Glutamatergic neuron (in vitro differentiated cells): Measurements from ENCODE around the gene HDAC9. TPM values are rescaled to one million over a fixed set of nuclear protein-coding genes. Genes with fewer than 3 reads are reported as not detected.

Source experiments
- DNase-seq: peaks from one replicate; pipeline ENCODE4 v3.0.0; 2022
- H3K27ac Mint-ChIP-seq: one replicate; pipeline ENCODE4 v1.8.0; 2020; ENCODE audit warnings: mild to moderate bottlenecking, mixed read lengths, inconsistent platforms; ENCODE audit not compliant: unreplicated experiment
- H3K27me3 Mint-ChIP-seq: one replicate; pipeline ENCODE4 v1.8.0; 2020; ENCODE audit warnings: mild to moderate bottlenecking, moderate library complexity, mixed read lengths, inconsistent platforms; ENCODE audit not compliant: unreplicated experiment
- H3K36me3 Mint-ChIP-seq: one replicate; pipeline ENCODE4 v1.8.0; 2020; ENCODE audit warnings: mild to moderate bottlenecking, mixed read lengths, inconsistent platforms; ENCODE audit not compliant: unreplicated experiment
- H3K4me1 Mint-ChIP-seq: one replicate; pipeline ENCODE4 v1.8.0; 2020; ENCODE audit warnings: mild to moderate bottlenecking, low read depth, mixed read lengths, inconsistent platforms; ENCODE audit not compliant: unreplicated experiment
- H3K4me3 Mint-ChIP-seq: one replicate; pipeline ENCODE4 v1.8.0; 2020; ENCODE audit warnings: mild to moderate bottlenecking, mixed read lengths, inconsistent platforms; ENCODE audit not compliant: unreplicated experiment
- H3K9me3 Mint-ChIP-seq: one replicate; pipeline ENCODE4 v1.8.0; 2020; ENCODE audit warnings: mild to moderate bottlenecking, moderate library complexity, mixed read lengths, inconsistent platforms; ENCODE audit not compliant: unreplicated experiment
- total RNA-seq: library from RNA; stranded (reverse); fragmentation: NEBNext Ultra II Directional; extraction: Animal tissue kit (Norgen Biotek cat#: 25700); gene quantifications from one replicate; pipeline ENCODE4 v1.2.1, GENCODE V29; 2021; ENCODE audit not compliant: unreplicated experiment
- TF ChIP-seq, protein P1 (sequence below): fragments of 200-600 bp; sonication (generic); IDR thresholded peaks from one replicate; pipeline ENCODE4 v1.5.0; 2021; ENCODE audit not compliant: partially characterized antibody, unreplicated experiment

The HDAC9 gene
- total RNA-seq, 1 donor from 2014 or later, result 94.8 TPM

DNA sequence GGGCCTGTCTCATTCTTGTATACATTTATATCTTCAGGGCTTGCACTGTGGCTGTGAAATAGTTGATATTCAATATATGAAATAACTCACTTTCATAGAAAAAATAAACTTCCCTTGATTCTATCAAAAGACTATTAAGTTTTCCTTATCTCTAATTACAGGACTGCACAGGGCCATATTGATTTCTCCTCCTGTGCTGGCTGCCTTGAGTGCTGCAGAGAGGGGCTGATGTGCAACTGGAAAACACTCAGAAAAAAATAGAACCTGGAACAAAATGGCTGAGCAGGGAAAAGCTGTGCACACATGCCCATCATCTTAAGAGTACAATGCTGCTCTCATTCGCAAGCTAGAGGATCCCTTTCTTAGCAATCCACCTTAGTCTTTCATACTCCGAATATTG, 5.9 kb upstream of the HDAC9 start:
- Mint-ChIP-seq H3K27me3 (no peaks in the 10 kb centered on the region), H3K36me3 (no peaks in the 10 kb centered on the region), H3K9me3 (peaks cover 2% of the 10 kb centered on the region), H3K4me1 (peaks cover 27% of the 10 kb centered on the region), H3K4me3 (peak overlapping the region; percentile 20), H3K27ac (peak overlapping the region; percentile 53)
- TF ChIP-seq, protein P1, sequence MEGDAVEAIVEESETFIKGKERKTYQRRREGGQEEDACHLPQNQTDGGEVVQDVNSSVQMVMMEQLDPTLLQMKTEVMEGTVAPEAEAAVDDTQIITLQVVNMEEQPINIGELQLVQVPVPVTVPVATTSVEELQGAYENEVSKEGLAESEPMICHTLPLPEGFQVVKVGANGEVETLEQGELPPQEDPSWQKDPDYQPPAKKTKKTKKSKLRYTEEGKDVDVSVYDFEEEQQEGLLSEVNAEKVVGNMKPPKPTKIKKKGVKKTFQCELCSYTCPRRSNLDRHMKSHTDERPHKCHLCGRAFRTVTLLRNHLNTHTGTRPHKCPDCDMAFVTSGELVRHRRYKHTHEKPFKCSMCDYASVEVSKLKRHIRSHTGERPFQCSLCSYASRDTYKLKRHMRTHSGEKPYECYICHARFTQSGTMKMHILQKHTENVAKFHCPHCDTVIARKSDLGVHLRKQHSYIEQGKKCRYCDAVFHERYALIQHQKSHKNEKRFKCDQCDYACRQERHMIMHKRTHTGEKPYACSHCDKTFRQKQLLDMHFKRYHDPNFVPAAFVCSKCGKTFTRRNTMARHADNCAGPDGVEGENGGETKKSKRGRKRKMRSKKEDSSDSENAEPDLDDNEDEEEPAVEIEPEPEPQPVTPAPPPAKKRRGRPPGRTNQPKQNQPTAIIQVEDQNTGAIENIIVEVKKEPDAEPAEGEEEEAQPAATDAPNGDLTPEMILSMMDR, result no peak
- DNase-seq, result no peak

DNA sequence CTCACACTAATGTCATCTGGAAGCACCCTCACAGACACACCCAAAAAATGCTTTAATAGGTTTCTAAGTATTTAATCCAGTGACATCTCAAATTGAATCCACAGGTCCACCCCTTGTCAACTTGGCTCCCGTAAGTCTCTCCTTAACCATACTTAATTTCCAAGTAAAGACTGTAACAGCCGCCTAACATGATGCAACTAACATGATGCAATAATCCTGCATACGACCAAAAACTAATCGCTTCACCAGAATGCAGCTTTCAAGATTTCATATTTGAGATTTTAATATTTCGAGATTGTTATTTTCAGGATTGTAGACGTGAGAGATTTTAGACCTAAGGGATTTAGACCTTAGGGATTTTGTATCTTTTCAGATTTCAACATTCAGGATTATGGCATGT, 3.7 kb upstream of the HDAC9 start:
- TF ChIP-seq, protein P1, result no peak
- H3K9me3 Mint-ChIP-seq, result peaks cover 10% of the 10 kb centered on the region
- no peaks in the 10 kb centered on the region for H3K36me3 Mint-ChIP-seq
- no peak for DNase-seq
- H3K4me1 Mint-ChIP-seq, result peaks cover 31% of the 10 kb centered on the region
- no peak overlapping the region for H3K4me3 Mint-ChIP-seq
- peaks cover 6% of the 10 kb centered on the region for H3K27me3 Mint-ChIP-seq
- peak overlapping the region; percentile 36 for H3K27ac Mint-ChIP-seq

DNA sequence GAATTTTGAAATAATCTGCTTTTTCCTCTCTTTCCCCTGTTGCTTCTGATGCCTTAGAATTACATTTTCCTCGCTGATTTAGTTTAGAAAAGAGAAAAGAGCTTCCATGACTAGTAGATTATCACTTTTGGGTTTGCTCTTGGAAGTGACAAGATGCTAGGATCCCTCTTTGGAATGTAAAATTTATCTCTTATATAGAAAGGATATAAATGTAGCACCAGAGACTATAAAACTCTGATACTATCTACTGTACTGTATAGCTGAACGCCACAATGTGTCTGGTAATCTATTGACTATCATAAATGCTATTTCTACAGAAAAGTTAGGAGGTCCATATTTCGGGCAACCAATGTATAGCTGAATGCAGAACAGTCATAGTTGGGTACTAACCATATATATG, 1.1 kb upstream of the HDAC9 start:
- Mint-ChIP-seq H3K27me3 (peaks cover 6% of the 10 kb centered on the region), H3K4me1 (peaks cover 43% of the 10 kb centered on the region), H3K9me3 (peaks cover 10% of the 10 kb centered on the region), H3K4me3 (peak overlapping the region; percentile 97), H3K36me3 (no peaks in the 10 kb centered on the region), H3K27ac (peak overlapping the region; percentile 99)
- TF ChIP-seq, protein P1, result no peak
- DNase-seq, result no peak

DNA sequence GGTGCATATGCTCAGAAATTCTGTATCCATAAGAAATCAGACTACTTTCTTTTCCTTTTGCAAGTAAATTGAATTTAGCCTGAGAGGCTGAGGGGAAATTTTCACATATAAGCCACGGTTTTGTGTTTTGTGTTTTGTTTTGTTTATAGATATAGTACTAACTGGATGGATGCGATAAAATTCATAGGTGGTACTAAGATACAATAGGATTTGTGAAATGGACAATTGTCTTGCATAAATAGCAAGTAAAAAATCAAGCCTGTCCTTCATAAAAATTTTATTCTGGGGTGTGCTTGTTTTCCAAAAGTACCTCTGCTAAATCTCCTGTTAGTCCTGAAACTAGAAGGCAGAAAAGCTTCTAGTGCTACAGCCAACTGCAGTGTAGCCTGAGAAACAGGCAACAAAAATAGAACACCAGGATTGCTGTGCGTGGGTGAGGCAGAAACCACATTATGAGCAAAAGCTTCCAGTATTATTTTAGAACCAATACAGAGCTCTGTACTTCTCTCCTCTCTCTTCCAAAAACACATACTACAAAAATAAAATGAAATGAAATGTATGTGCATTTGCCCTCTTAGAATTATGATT, 634 bp upstream of the HDAC9 start:
- Mint-ChIP-seq H3K9me3 (peaks cover 8% of the 10 kb centered on the region), H3K27ac (peak overlapping the region; percentile 99), H3K36me3 (no peaks in the 10 kb centered on the region), H3K4me3 (peak overlapping the region; percentile 97), H3K4me1 (peaks cover 42% of the 10 kb centered on the region), H3K27me3 (peaks cover 6% of the 10 kb centered on the region)
- DNase-seq, result no peak
- TF ChIP-seq, protein P1, result no peak

DNA sequence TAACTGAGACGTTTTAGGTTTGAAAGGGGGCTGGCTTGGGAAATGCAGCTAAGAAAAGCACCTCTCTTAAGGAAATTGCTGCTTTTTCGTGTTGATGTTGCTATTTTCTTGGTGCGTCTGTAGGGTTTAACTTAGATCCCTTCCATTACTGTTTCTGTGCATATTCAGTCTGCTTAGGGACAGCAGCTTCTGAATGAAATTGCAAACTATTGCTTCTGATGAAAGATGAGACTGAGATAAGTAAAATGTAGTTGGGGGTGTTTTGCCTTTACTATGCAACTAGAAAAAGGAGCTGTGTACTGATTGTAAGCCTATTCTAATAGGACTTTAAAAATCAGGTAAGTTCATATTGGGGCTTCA, 772 bp downstream of the HDAC9 start:
- DNase-seq, result no peak
- peaks cover 46% of the 10 kb centered on the region for H3K4me1 Mint-ChIP-seq

More for the DNA sequence above, 772 bp downstream of the HDAC9 start:
- TF ChIP-seq, protein P1, result no peak
- Mint-ChIP-seq H3K4me3 (peak overlapping the region; percentile 97), H3K27me3 (peaks cover 6% of the 10 kb centered on the region), H3K27ac (peak overlapping the region; percentile 99), H3K36me3 (no peaks in the 10 kb centered on the region), H3K9me3 (peaks cover 8% of the 10 kb centered on the region)
